HEK293T (cell line): ENCODE data around the gene B4GALNT1.

Experiments
- ARNT ChIP-seq: fragments of 450-650 bp; IDR thresholded peaks from 2 replicates; pipeline ENCODE4 v1.6.1; 2017; ENCODE audit warnings: mild to moderate bottlenecking
- BHLHE40 ChIP-seq: fragments of 450-650 bp; IDR thresholded peaks from 2 replicates; pipeline ENCODE4 v1.6.1; 2016; ENCODE audit warnings: mild to moderate bottlenecking, moderate library complexity, borderline replicate concordance
- ELF4 ChIP-seq: fragments of 450-650 bp; IDR thresholded peaks from 2 replicates; pipeline ENCODE4 v1.6.1; 2017; ENCODE audit warnings: antibody characterized with exemption
- HDGF ChIP-seq: fragments of 450-650 bp; IDR thresholded peaks from 2 replicates; pipeline ENCODE4 v1.6.1; 2017; ENCODE audit warnings: antibody characterized with exemption, borderline replicate concordance
- PKNOX1 ChIP-seq: fragments of 450-650 bp; IDR thresholded peaks from 2 replicates; pipeline ENCODE4 v1.6.1; 2016
- SP1 ChIP-seq: fragments of 450-650 bp; IDR thresholded peaks from 2 replicates; pipeline ENCODE4 v1.6.1; 2017
- SUZ12 ChIP-seq: fragments of 450-650 bp; IDR thresholded peaks from 2 replicates; pipeline ENCODE4 v1.6.1; 2016; ENCODE audit warnings: mild to moderate bottlenecking

GRCh38 chr12:57679697-57680096, 46.7 kb upstream of the B4GALNT1 start:
- TF ChIP-seq SP1: no peak
- TF ChIP-seq SUZ12: no peak
- no peak for TF ChIP-seq BHLHE40
- TF ChIP-seq PKNOX1: no peak
- no peak for TF ChIP-seq ELF4
- no peak for TF ChIP-seq ARNT
- no peak for TF ChIP-seq HDGF
